HG02678 (cell line): ENCODE data around the gene BLOC1S6.

ENCODE experiments used
- ATAC-seq: cut with Tn5 transposase; IDR thresholded peaks from one replicate; pipeline ENCODE4 v1.9.1; 2021; ENCODE audit warnings: mild to moderate bottlenecking, moderate library complexity; ENCODE audit not compliant: unreplicated experiment

Gene BLOC1S6, protein sequence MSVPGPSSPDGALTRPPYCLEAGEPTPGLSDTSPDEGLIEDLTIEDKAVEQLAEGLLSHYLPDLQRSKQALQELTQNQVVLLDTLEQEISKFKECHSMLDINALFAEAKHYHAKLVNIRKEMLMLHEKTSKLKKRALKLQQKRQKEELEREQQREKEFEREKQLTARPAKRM

DNA sequence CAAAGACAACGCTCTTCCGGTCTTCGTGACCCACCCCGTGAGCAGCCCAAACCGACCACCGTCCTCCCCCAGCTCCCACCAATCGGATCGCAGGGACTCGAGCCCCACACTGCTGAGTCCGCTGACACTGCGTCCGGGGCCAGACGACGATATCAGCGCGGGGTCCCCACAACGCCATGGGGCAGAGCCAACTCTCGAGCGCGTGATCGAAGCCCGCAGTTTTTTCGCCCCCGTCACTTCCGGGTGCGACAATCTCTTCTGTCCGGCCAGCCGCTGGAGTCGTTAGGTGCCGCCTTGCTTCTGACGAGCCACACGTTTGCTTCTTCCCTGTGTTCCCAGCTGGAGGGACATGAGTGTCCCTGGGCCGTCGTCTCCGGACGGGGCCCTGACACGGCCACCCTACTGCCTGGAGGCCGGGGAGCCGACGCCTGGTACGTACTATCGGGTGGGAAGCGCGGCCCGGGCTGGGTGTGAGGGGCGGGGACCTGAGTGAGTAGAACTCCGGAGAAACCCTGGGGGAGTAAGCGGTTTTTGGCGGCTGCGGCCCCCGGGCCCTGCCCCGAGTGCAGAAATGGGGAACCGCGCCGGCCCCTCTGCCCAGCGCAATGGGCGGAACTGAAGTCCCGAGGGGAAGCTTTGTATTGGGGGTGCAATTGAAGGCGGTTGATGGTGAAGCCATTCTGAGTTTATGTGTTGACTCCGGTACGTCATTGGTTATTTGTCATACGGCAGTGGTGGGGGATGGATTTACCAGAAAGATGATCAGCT, at the start of gene BLOC1S6:
Gene BLOC1S6 (plus strand): TSS at position 285 of the 768 bp plus-strand sequence. CDS start 65 bp downstream, at position 350.
- ATAC-seq, result peak; percentile 82

DNA sequence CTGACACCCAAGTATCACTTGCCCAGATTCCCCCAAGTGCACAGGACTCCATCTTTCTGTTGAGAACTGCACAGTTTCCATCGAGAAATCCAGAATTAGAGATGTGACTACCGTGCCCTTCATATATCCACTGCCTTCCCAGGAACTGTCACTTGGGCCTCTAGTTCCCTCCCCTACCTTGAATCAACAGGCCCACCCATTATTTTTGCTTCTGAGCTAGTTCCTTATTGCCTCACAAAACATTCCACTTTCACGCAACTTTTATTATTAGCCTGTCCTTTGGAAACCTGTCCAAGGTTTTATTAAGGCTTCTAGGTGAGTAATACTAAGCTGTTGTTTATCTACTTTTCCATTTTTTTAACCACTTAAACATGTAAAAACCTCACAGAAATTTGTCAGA, 47.5 kb upstream of the BLOC1S6 start:
- ATAC-seq, result no peak

DNA sequence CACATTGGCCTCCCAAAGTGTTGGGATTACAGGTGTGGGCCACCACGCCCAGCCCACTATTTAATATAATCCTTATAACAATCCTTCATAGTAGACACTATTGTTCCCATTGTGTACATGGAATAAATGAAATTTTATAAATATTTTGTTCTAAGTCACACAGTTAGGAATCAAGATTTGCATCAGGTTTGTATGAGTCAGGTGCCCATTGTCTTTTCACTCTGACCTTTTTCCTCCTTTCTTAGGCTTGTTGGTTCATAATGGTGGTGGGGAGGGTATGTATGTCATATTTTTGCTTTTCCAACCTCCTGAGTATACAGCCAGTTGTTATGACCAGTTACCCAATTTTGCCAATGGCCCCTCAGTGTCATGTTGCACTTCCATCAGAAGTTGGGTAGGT, 46.6 kb upstream of the BLOC1S6 start:
- ATAC-seq, result no peak

GRCh38 chr15:45543051-45543450, 44.1 kb upstream of the BLOC1S6 start:
- no peak for ATAC-seq

GRCh38 chr15:45544266-45545023, 42.7 kb upstream of the BLOC1S6 start:
- ATAC-seq, result peak; percentile 72

GRCh38 chr15:45546789-45547188, 40.4 kb upstream of the BLOC1S6 start:
- ATAC-seq, result no peak

DNA sequence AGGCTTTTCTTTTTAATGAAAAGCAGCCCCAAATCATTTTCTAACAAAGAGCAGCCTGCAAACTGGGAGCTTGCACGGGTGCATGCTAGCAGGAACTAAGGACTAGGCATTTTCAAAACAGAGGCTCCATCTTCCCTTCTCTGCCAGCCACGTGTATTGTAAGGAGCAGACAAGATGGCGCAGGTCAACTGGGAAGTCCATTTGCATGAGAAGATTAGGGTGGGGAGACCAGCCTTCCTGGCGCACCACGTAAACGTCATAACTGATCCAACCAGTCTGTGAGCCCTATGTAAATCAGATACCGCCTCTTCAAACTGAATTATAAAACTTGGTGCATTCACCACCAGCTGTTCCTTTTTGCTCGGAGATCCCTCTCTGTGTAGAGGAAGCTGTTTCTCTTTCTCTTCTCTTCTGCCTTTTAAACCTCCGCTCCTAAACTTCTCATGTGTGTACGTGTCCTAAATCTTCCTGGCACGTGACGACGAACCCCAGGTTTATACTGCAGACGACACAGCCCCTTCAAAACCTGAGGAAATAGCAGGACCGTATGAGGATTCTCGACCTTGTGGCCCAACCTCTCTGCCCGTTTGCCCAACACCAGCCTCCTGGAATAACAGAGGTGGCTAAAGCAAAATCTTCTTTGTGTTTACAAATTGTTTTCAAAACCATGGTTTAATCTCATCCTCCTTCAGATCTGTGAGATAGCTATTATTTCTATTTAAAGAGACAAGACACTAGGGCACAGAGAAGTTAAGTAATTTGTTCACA, 38.2 kb upstream of the BLOC1S6 start:
- no peak for ATAC-seq

- ATAC-seq, result no peak
Observed at GRCh38 chr15:45549541-45550220, 37.5 kb upstream of the BLOC1S6 start.

DNA sequence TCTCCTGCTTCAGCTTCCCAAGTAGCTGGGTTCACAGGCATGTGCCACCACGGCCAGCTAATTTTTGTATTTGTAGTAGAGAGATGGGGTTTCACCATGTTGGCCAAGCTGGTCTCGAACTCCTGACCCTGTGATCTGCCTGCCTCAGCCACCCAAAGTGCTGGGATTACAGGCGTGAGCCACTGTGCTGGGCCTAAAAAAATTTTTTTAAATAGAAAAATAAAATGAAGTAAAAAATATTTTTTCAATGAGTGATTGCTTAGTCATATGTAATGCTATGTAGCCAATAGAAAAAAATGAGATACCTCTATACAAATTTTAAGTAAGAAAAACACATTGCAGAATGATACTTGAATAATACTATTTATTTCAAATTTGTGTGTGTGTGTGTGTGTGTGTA, 36.7 kb upstream of the BLOC1S6 start:
- ATAC-seq, result no peak

GRCh38 chr15:45551676-45552075, 35.5 kb upstream of the BLOC1S6 start:
- ATAC-seq, result no peak

DNA sequence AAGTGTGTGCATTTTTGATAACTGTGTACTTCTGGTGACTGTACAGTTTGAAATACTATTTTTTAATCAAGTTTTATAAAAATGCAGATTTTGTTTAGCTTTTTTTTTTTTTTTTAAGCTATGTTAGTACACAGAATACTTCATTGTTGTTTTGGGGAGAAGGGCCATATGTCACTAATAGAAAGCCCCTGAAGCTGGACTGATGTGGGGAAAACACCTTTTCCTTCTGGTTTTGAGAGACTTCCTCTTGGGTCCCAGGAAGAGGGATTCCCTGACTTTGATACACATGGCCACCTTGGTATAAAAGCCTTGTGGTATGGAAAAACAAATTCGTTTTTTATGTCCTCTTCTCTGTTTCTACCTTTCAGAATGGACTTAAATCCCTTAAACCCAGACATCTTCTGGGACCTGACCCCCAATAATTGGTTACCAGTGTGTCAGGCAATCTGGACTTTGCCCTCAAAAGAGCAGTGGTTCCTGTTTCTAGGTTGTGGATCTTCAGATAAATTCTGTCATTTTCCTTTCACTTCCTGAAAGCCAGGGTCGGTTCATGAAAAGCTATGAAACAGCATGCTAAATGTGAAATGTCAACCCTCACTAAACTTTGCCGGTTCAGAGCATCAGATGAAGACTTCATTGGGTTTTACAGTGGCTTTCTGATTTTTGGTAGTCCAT, 31.1 kb upstream of the BLOC1S6 start:
- no peak for ATAC-seq

GRCh38 chr15:45572617-45573016, 14.6 kb upstream of the BLOC1S6 start:
- no peak for ATAC-seq

DNA sequence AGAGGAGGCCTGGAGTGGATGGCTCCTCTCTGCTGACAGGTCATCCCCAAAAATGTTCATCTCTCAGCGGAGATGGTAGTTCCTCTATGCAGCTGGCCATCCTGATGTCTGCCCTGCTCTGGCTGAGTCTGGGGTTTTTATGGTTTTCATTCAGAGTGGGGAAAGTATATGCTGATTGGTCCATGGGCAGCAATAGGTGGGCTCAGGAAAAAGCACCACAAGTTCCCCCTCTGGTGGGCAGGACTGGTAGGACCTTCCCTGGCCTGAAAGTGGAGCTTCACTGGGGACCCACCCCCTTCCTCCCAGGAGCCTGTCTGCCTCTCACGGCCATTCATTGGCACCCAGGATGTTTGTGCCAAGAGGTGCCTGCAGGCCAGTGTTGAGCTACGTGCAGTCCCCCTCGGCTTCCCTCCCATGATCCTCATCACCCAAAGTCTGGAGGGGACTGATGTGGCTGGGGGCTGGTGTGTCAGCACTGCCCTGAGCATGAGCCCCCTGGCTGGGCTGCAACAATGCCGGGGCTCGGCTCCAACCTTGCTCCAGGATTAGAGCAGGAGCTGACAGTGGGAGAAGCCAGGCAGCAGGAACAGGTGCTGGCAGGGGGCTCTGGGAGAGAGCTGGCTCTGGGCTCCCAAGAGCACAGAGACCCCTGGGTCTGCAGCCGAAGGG, 13.1 kb upstream of the BLOC1S6 start:
- no peak for ATAC-seq

DNA sequence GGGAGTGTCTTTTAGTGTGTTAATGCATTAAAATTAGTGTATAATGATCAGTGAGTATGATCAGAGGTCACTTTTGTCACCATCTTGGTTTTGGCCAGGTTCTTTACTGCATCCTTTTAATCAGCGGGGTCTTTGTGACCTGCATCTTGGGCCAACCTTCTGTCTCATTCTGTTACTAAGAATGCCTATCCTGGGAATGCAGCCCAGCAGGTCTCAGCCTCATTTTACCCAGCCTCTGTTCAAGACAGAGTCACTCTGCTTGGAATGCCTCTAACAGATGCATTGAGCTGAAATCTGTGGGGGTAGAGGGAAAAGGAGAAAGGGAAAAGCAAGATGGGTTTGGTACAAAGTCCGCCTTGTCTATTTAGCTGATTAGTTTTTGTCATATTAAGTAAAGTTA, 5.3 kb upstream of the BLOC1S6 start:
- ATAC-seq, result no peak

- ATAC-seq, result no peak
Observed at GRCh38 chr15:45583731-45584639, 3.2 kb upstream of the BLOC1S6 start.

- ATAC-seq, result no peak
Observed at GRCh38 chr15:45585069-45585791, 1.9 kb upstream of the BLOC1S6 start.

GRCh38 chr15:45586125-45586524, 1.1 kb upstream of the BLOC1S6 start:
- no peak for ATAC-seq

- ATAC-seq, result peak; percentile 11
Observed at GRCh38 chr15:45586601-45587094, 531 bp upstream of the BLOC1S6 start.
